ENCODE results near the gene KHK.

The KHK gene

GRCh38 chr2:27086090-27086723 is 365 bp upstream of the KHK start:
- peak; percentile 61 for TF ChIP-seq CTCF (IDR thresholded peaks at IDR 0.05; ENCODE audit: low read depth, low read length, missing control alignments)
- H3K4me3 ChIP-seq (replicated peaks; ENCODE audit: low read depth, low read length), result peak overlapping the region; percentile 60
- no peak for DNase-seq (ENCODE audit: extremely low read depth, low read depth)

DNA sequence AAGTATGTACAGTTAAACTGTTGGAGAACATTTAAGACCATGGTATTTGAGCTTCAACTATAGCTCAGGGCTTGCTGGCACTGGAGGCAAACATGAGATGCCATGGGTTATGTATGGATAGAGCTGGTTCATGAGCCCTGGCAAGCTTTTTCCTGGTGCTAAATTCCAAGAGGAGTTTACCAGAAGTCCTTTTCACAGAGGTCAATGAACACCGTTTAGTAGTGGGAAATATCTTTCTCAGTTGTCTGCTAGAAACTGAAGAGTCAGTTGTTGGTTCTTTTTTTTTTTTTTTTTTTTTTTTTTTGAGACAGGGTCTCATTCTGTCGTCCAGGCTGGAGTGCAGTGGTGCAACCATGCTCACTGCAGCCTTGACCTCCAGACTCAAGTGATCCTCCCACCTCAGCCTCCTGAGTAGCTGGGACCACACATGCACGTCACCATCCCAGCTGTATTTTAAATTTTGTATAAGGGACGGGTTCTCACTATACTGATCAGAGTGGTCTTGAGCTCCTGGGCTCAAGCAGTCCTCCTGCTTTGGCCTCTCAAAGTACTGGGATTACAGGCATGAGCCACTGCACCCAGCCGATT is 1.3 kb downstream of the KHK start:
- H3K4me3 ChIP-seq (replicated peaks; ENCODE audit: low read depth, low read length), result peak overlapping the region; percentile 60
- TF ChIP-seq CTCF (IDR thresholded peaks at IDR 0.05; ENCODE audit: low read depth, low read length, missing control alignments), result no peak

GRCh38 chr2:27088634-27089033 is 2.1 kb downstream of the KHK start:
- no peak for DNase-seq (ENCODE audit: extremely low read depth, low read depth)
- no peak for TF ChIP-seq CTCF (IDR thresholded peaks at IDR 0.05; ENCODE audit: low read depth, low read length, missing control alignments)
- H3K4me3 ChIP-seq (replicated peaks; ENCODE audit: low read depth, low read length), result no peak overlapping the region

More for the DNA sequence above, 1.3 kb downstream of the KHK start:
- no peak for DNase-seq (ENCODE audit: extremely low read depth, low read depth)

- TF ChIP-seq CTCF (IDR thresholded peaks at IDR 0.05; ENCODE audit: low read depth, low read length, missing control alignments), result no peak
- H3K4me3 ChIP-seq (replicated peaks; ENCODE audit: low read depth, low read length), result no peak overlapping the region
- no peak for DNase-seq (ENCODE audit: extremely low read depth, low read depth)
Measured at GRCh38 chr2:27089111-27089954, 2.8 kb downstream of the KHK start.

DNA sequence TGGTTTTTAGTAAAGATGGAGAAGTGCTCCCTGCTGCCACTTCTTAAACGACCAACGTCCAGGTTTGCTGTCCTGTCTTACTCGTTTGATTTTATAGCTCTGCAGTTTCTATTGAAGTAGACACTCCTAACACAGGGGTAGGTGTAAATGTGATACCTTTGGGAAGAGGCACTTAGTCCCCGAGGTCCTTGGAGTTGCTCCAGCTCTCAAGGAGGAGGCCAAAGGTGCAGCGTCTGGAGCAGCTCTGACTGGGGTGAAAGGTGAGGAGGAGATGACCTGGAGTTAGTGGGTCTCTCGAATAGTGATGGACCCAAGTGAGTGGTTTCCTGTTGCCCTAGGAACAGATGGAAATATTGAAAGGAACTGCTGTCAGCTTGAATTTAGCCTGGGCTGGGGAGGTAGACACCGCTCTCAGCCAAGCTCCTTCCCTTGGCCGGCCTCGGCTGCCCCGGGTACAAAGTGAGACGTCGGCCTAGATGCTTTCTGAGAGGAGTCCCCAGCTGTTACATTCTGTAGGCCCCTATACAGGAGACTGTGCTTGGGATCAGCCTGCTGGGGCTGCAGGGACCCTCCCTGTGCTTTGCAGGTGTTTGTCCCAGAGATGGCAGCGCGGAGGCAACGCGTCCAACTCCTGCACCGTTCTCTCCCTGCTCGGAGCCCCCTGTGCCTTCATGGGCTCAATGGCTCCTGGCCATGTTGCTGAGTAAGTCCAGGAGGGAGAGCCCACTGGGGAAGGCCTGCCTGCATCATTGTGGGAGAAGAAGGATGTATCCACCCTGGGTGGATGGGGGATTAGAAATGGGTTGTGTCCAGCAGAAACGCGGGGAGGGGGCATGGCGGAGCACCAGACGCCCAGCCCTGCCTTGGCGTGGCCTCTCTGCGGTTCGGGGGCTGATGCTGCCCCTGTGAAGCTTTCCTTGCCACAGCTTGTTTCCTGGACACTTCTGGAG is 5.4 kb downstream of the KHK start:
- DNase-seq (ENCODE audit: extremely low read depth, low read depth), result no peak
- no peak for TF ChIP-seq CTCF (IDR thresholded peaks at IDR 0.05; ENCODE audit: low read depth, low read length, missing control alignments)
- H3K4me3 ChIP-seq (replicated peaks; ENCODE audit: low read depth, low read length), result no peak overlapping the region
